WTC11 (cell line): ENCODE data around the gene UBR2. TPM values are rescaled to one million over a fixed set of nuclear protein-coding genes. Genes with fewer than 3 reads are reported as not detected.

Experiments used
- ATAC-seq: fragments of 200-7000 bp; cut with Tn5 transposase; 2 replicates; pipeline ENCODE4 v1.10.0; 2021; ENCODE audit warnings: mild to moderate bottlenecking, moderate library complexity
- Bru-seq: library from RNA; stranded (reverse); fragments of 400-500 nt; gene quantifications from one replicate; lab custom pipeline; 2021; lab: Mats Ljungman, UMichigan
- CTCF ChIA-PET: fragments of 300-600 bp; sonication (Branson Sonifier 250); formaldehyde crosslinking; loops from one replicate; lab custom pipeline; 2021; ENCODE audit warnings: antibody characterized with exemption; lab: Charles Lee
- POLR2A ChIA-PET: fragments of 350-600 bp; sonication (Branson Sonifier 250); formaldehyde crosslinking; loops from one replicate; lab custom pipeline; 2021; ENCODE audit warnings: antibody characterized with exemption; lab: Charles Lee
- DNase-seq: peaks from one replicate; pipeline ENCODE4 v3.0.0; 2021; ENCODE audit warnings: low spot score
- H3K27ac Mint-ChIP-seq: 2 replicates; pipeline ENCODE4 v1.8.0; 2021; ENCODE audit warnings: mixed read lengths
- H3K27me3 Mint-ChIP-seq: 2 replicates; pipeline ENCODE4 v1.8.0; 2021; ENCODE audit warnings: low read depth, mild to moderate bottlenecking, moderate library complexity, mixed read lengths
- H3K36me3 Mint-ChIP-seq: 2 replicates; pipeline ENCODE4 v1.8.0; 2021; ENCODE audit warnings: mixed read lengths
- H3K4me1 Mint-ChIP-seq: 2 replicates; pipeline ENCODE4 v1.8.0; 2022; ENCODE audit warnings: mixed read lengths
- H3K4me3 Mint-ChIP-seq: 2 replicates; pipeline ENCODE4 v1.8.0; 2021; ENCODE audit warnings: mild to moderate bottlenecking, moderate library complexity, mixed read lengths
- H3K9me3 Mint-ChIP-seq: 2 replicates; pipeline ENCODE4 v1.8.0; 2021; ENCODE audit warnings: mixed read lengths
- AR ChIP-seq: fragments of 250-450 bp; sonication (Bioruptor Pico); IDR thresholded peaks from 2 replicates; pipeline ENCODE4 v1.9.0; 2021; ENCODE audit warnings: mild to moderate bottlenecking
- ETV6 ChIP-seq: sonication (generic); formaldehyde crosslinking; IDR thresholded peaks from 2 replicates; pipeline ENCODE4 v1.8.1; 2022; ENCODE audit warnings: mild to moderate bottlenecking, missing genetic modification reagents
- IRF2 ChIP-seq: sonication (generic); formaldehyde crosslinking; IDR thresholded peaks from 2 replicates; pipeline ENCODE4 v1.8.0; 2022; ENCODE audit warnings: low read depth, missing genetic modification reagents, borderline replicate concordance
- MLX ChIP-seq: sonication (generic); formaldehyde crosslinking; IDR thresholded peaks from 2 replicates; pipeline ENCODE4 v1.8.1; 2023; ENCODE audit warnings: mild to moderate bottlenecking, missing genetic modification reagents, moderate library complexity
- NFATC4 ChIP-seq: fragments of 250-450 bp; sonication (Bioruptor Pico); IDR thresholded peaks from 2 replicates; pipeline ENCODE4 v1.9.0; 2021; ENCODE audit warnings: mild to moderate bottlenecking
- NFE2L1 ChIP-seq: sonication (generic); formaldehyde crosslinking; IDR thresholded peaks from 2 replicates; pipeline ENCODE4 v1.8.1; 2023; ENCODE audit warnings: missing genetic modification reagents
- NR1H2 ChIP-seq: sonication (generic); formaldehyde crosslinking; IDR thresholded peaks from 2 replicates; pipeline ENCODE4 v1.9.0; 2021; ENCODE audit warnings: mild to moderate bottlenecking, moderate library complexity, missing genetic modification reagents
- PRDM15 ChIP-seq: sonication (generic); formaldehyde crosslinking; IDR thresholded peaks from 2 replicates; pipeline ENCODE4 v1.8.0; 2022; ENCODE audit warnings: missing genetic modification reagents
- RELA ChIP-seq: sonication (generic); formaldehyde crosslinking; IDR thresholded peaks from 2 replicates; pipeline ENCODE4 v1.8.1; 2022; ENCODE audit warnings: missing genetic modification reagents, mild to moderate bottlenecking, borderline replicate concordance
- SMAD4 ChIP-seq: sonication (generic); formaldehyde crosslinking; IDR thresholded peaks from 2 replicates; pipeline ENCODE4 v1.8.0; 2022; ENCODE audit warnings: mild to moderate bottlenecking, missing genetic modification reagents
- STAT6 ChIP-seq: sonication (generic); formaldehyde crosslinking; conservative IDR thresholded peaks from 2 replicates; pipeline ENCODE4 v1.8.1; 2023; ENCODE audit warnings: mild to moderate bottlenecking, low read depth, missing genetic modification reagents, moderate library complexity
- TEAD1 ChIP-seq: sonication (generic); formaldehyde crosslinking; IDR thresholded peaks from 2 replicates; pipeline ENCODE4 v1.8.0; 2022; ENCODE audit warnings: mild to moderate bottlenecking, missing genetic modification reagents
- TP53 ChIP-seq: sonication (generic); formaldehyde crosslinking; IDR thresholded peaks from 2 replicates; pipeline ENCODE4 v1.8.1; 2023; ENCODE audit warnings: mild to moderate bottlenecking, missing genetic modification reagents
- USF1 ChIP-seq: sonication (generic); formaldehyde crosslinking; IDR thresholded peaks from 2 replicates; pipeline ENCODE4 v1.8.0; 2022; ENCODE audit warnings: mild to moderate bottlenecking, missing genetic modification reagents
- ZNF232 ChIP-seq: sonication (generic); formaldehyde crosslinking; IDR thresholded peaks from 2 replicates; pipeline ENCODE4 v1.8.0; 2022; ENCODE audit warnings: mild to moderate bottlenecking, missing genetic modification reagents
- ZNF423 ChIP-seq: fragments of 250-450 bp; sonication (Bioruptor Pico); IDR thresholded peaks from 2 replicates; pipeline ENCODE4 v2.1.2; 2022; ENCODE audit warnings: mild to moderate bottlenecking, moderate library complexity
- ZNF512 ChIP-seq: sonication (generic); formaldehyde crosslinking; IDR thresholded peaks from 2 replicates; pipeline ENCODE4 v1.8.1; 2022; ENCODE audit warnings: missing genetic modification reagents, borderline replicate concordance
- long read RNA-seq, 3 experiments: library from RNA in 1 of 3; library from capped mRNA in 1 of 3; library from polyadenylated mRNA in 1 of 3; unstranded in 2 of 3; stranded (forward) in 1 of 3; transcript quantifications; one replicate each; pipeline ENCODE4 v2.0.0, GENCODE V29; 2021
- total RNA-seq: library from RNA; stranded (reverse); gene quantifications from 3 replicates; pipeline ENCODE4 v1.2.3, GENCODE V29; 2021
- TF ChIP-seq, protein P1 (sequence below): sonication (generic); formaldehyde crosslinking; conservative IDR thresholded peaks from 2 replicates; pipeline ENCODE4 v1.8.1; 2022; ENCODE audit warnings: mild to moderate bottlenecking, missing genetic modification reagents
- TF ChIP-seq, protein P2 (sequence below): sonication (generic); formaldehyde crosslinking; IDR thresholded peaks from 2 replicates; pipeline ENCODE4 v1.8.0; 2022; ENCODE audit warnings: mild to moderate bottlenecking, missing genetic modification reagents

UBR2 gene
- total RNA-seq (16.4 to 18.8 TPM (median 17.1 TPM) in 3 replicates), Bru-seq, nascent RNA (percentile 72 among the genes with signal in this experiment)
- long read RNA-seq, experiment 1, full-length matches to known transcripts = 33 of 81 reads
- long read RNA-seq, experiment 1, partial matches to known transcripts = 24 of 81 reads
- long read RNA-seq, experiment 1, other reads (novel, unspliced or antisense) = 24 of 81 reads
- long read RNA-seq, experiment 2, partial matches to known transcripts = 11 of 19 reads
- long read RNA-seq, experiment 2, other reads (novel, unspliced or antisense) = 8 of 19 reads
- long read RNA-seq, experiment 3, partial matches to known transcripts = 2 of 2 reads
- long read RNA-seq, experiment 3, other reads (novel, unspliced or antisense) = 0 of 2 reads

- H3K4me3 Mint-ChIP-seq = peak within 1 kb of the TSS; percentile 90
- CTCF ChIA-PET = interaction anchor here (0.5 to 7.8 kb wide), 37 partner anchors 9 to 777 kb away, joined by 3 to 82 read pairs (median 4); partner anchors contain the start of genes TBCC and TOMM6
- no peaks in the 10 kb centered on the region for H3K9me3 Mint-ChIP-seq
- DNase-seq = peak; percentile 96
- peak; percentile 98 for ATAC-seq
- peaks cover 8% of the 10 kb centered on the region for H3K4me1 Mint-ChIP-seq
- POLR2A ChIA-PET = interaction anchor here (0.6 to 2.0 kb wide), 7 partner anchors 10 to 398 kb away, joined by 3 to 16 read pairs (median 7); partner anchors contain the start of gene RPL7L1
- H3K27ac Mint-ChIP-seq = peak within 1 kb of the TSS; percentile 93
- peaks cover 12% of the 10 kb centered on the region; the same call in 1 of the 2 replicates for H3K36me3 Mint-ChIP-seq
- H3K27me3 Mint-ChIP-seq = peaks cover 4% of the 10 kb centered on the region; the same call in 1 of the 2 replicates
- no peak for TF ChIP-seq NR1H2 (CRISPR knock-in tag)
- TF ChIP-seq, protein P1, sequence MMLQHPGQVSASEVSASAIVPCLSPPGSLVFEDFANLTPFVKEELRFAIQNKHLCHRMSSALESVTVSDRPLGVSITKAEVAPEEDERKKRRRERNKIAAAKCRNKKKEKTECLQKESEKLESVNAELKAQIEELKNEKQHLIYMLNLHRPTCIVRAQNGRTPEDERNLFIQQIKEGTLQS (CRISPR knock-in tag) = no peak
- peak; percentile 74; the same call in 1 of the 2 replicates for TF ChIP-seq TEAD1 (CRISPR knock-in tag)
- no peak for TF ChIP-seq ZNF232 (CRISPR knock-in tag)
- no peak for TF ChIP-seq PRDM15
- TF ChIP-seq MLX = no peak
- TF ChIP-seq TP53 = no peak
- TF ChIP-seq AR (CRISPR knock-in tag) = no peak
- TF ChIP-seq RELA = peak; percentile 54; the same call in 1 of the 2 replicates
- TF ChIP-seq NFATC4 = no peak
- peak; percentile 80; the same call in 1 of the 2 replicates for TF ChIP-seq NFE2L1 (CRISPR knock-in tag)
- no peak for TF ChIP-seq IRF2 (CRISPR knock-in tag)
- TF ChIP-seq, protein P2, sequence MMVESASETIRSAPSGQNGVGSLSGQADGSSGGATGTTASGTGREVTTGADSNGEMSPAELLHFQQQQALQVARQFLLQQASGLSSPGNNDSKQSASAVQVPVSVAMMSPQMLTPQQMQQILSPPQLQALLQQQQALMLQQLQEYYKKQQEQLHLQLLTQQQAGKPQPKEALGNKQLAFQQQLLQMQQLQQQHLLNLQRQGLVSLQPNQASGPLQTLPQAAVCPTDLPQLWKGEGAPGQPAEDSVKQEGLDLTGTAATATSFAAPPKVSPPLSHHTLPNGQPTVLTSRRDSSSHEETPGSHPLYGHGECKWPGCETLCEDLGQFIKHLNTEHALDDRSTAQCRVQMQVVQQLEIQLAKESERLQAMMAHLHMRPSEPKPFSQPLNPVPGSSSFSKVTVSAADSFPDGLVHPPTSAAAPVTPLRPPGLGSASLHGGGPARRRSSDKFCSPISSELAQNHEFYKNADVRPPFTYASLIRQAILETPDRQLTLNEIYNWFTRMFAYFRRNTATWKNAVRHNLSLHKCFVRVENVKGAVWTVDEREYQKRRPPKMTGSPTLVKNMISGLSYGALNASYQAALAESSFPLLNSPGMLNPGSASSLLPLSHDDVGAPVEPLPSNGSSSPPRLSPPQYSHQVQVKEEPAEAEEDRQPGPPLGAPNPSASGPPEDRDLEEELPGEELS (CRISPR knock-in tag) = no peak
- TF ChIP-seq USF1 = peak; percentile 48; the same call in 1 of the 2 replicates
- TF ChIP-seq ZNF512 = no peak
- TF ChIP-seq ZNF423 = no peak
- peak; percentile 14; the same call in 1 of the 2 replicates for TF ChIP-seq ETV6 (CRISPR knock-in tag)
- no peak for TF ChIP-seq STAT6 (CRISPR knock-in tag)
- no peak for TF ChIP-seq SMAD4 (CRISPR knock-in tag)
Observed at GRCh38 chr6:42563697-42564505, at the start of gene UBR2. UBR2 (plus strand) TSS chr6:42564029; CDS start chr6:42564320, 291 bp downstream.
